GM12801 (cell line): ENCODE measurements around the gene ILF3.

Experiments used
- CTCF ChIP-seq: IDR thresholded peaks from one replicate; pipeline ENCODE4 v1.5.1; 2011; ENCODE audit warnings: control low read depth; ENCODE audit not compliant: insufficient read length; ENCODE audit errors: extremely low read depth

ILF3 gene

GRCh38 chr19:10720607-10721125, 66.5 kb downstream of the ILF3 start:
- TF ChIP-seq CTCF: no peak

GRCh38 chr19:10723591-10723990, 69.4 kb downstream of the ILF3 start:
- no peak for TF ChIP-seq CTCF

GRCh38 chr19:10724573-10725071, 70.5 kb downstream of the ILF3 start:
- no peak for TF ChIP-seq CTCF

- no peak for TF ChIP-seq CTCF
These were observed 71.3 kb downstream of the ILF3 start for GRCh38 chr19:10725415-10725814.

- TF ChIP-seq CTCF: no peak
These were observed 72.1 kb downstream of the ILF3 start for GRCh38 chr19:10726268-10726667.

- TF ChIP-seq CTCF: no peak
These were observed 73.6 kb downstream of the ILF3 start for GRCh38 chr19:10727685-10728201.

- no peak for TF ChIP-seq CTCF
These were observed 75.3 kb downstream of the ILF3 start for GRCh38 chr19:10729411-10729810.
